Measurements from ENCODE around the gene RDH5.
"Not testable (repeated sequence)": the region's sequence is repeated elsewhere in the genome, so short reads cannot be mapped to it uniquely, and the experiment has no call there.

Gene RDH5

GRCh38 chr12:55744340-55745030 is 24.3 kb downstream of the RDH5 start:
- in situ Hi-C loops (cut with MboI; ENCODE audit: low sequenced_read_pairs): no loop called here

GRCh38 chr12:55745361-55746173 is 25.4 kb downstream of the RDH5 start:
- in situ Hi-C loops (cut with MboI; ENCODE audit: low sequenced_read_pairs): no loop called here

- in situ Hi-C loops (cut with MboI; ENCODE audit: low sequenced_read_pairs): no loop called here
Observed at GRCh38 chr12:55746174-55746912, 26.1 kb downstream of the RDH5 start.

GRCh38 chr12:55746913-55747231 is 26.7 kb downstream of the RDH5 start:
- in situ Hi-C loops (cut with MboI; ENCODE audit: low sequenced_read_pairs): no loop called here

- in situ Hi-C loops (cut with MboI; ENCODE audit: low sequenced_read_pairs): no loop called here
Observed at GRCh38 chr12:55748230-55748993, 28.2 kb downstream of the RDH5 start.

- in situ Hi-C loops (cut with MboI; ENCODE audit: low sequenced_read_pairs): no loop called here
Observed at GRCh38 chr12:55755246-55755645, 35.1 kb downstream of the RDH5 start.

GRCh38 chr12:55757701-55758100 is 37.5 kb downstream of the RDH5 start:
- in situ Hi-C loops (cut with MboI; ENCODE audit: low sequenced_read_pairs): no loop called here

GRCh38 chr12:55758575-55758974 is 38.4 kb downstream of the RDH5 start:
- in situ Hi-C loops (cut with MboI; ENCODE audit: low sequenced_read_pairs): not testable (repeated sequence)

GRCh38 chr12:55760663-55761062 is 40.5 kb downstream of the RDH5 start:
- in situ Hi-C loops (cut with MboI; ENCODE audit: low sequenced_read_pairs): no loop called here

- in situ Hi-C loops (cut with MboI; ENCODE audit: low sequenced_read_pairs): no loop called here
Observed at GRCh38 chr12:55762646-55763045, 42.5 kb downstream of the RDH5 start.

- in situ Hi-C loops (cut with MboI; ENCODE audit: low sequenced_read_pairs): no loop called here
Observed at GRCh38 chr12:55765736-55766290, 45.6 kb downstream of the RDH5 start.

- in situ Hi-C loops (cut with MboI; ENCODE audit: low sequenced_read_pairs): no loop called here
Observed at GRCh38 chr12:55767156-55767555, 47.0 kb downstream of the RDH5 start.

- in situ Hi-C loops (cut with MboI; ENCODE audit: low sequenced_read_pairs): no loop called here
Observed at GRCh38 chr12:55771736-55772135, 51.5 kb downstream of the RDH5 start.

Measured in hTERT RPE-1 (cell line).